Endothelial cell (in vitro differentiated cells): ENCODE results near the gene ARHGAP15. TPM values are rescaled to one million over a fixed set of nuclear protein-coding genes. Genes with fewer than 3 reads are reported as not detected.

Experiments
- DNase-seq: peaks from one replicate; pipeline ENCODE4 v3.0.0; 2021; ENCODE audit warnings: low spot score
- H3K27ac Mint-ChIP-seq: one replicate; pipeline ENCODE4 v1.8.0; 2021; ENCODE audit warnings: mixed read lengths, inconsistent platforms; ENCODE audit not compliant: unreplicated experiment
- H3K27me3 Mint-ChIP-seq: one replicate; pipeline ENCODE4 v1.8.0; 2021; ENCODE audit warnings: mild to moderate bottlenecking, moderate library complexity, mixed read lengths, inconsistent platforms; ENCODE audit not compliant: unreplicated experiment
- H3K36me3 Mint-ChIP-seq: one replicate; pipeline ENCODE4 v1.8.0; 2021; ENCODE audit warnings: mild to moderate bottlenecking, low read depth, mixed read lengths, inconsistent platforms; ENCODE audit not compliant: unreplicated experiment
- H3K4me1 Mint-ChIP-seq: one replicate; pipeline ENCODE4 v1.8.0; 2021; ENCODE audit warnings: mild to moderate bottlenecking, mixed read lengths, inconsistent platforms; ENCODE audit not compliant: unreplicated experiment
- H3K4me3 Mint-ChIP-seq: one replicate; pipeline ENCODE4 v1.8.0; 2021; ENCODE audit warnings: mild to moderate bottlenecking, mixed read lengths, inconsistent platforms; ENCODE audit not compliant: unreplicated experiment
- H3K9me3 Mint-ChIP-seq: one replicate; pipeline ENCODE4 v1.8.0; 2021; ENCODE audit warnings: mixed read lengths, inconsistent platforms; ENCODE audit not compliant: unreplicated experiment
- total RNA-seq: library from RNA; stranded (reverse); fragmentation: NEBNext Ultra II Directional; extraction: Animal tissue kit (Norgen Biotek cat#: 25700); gene quantifications from one replicate; pipeline ENCODE4 v1.2.1, GENCODE V29; 2021; ENCODE audit not compliant: unreplicated experiment
- TF ChIP-seq, protein P1 (sequence below): fragments of 200-600 bp; sonication (generic); IDR thresholded peaks from one replicate; pipeline ENCODE4 v1.5.0; 2021; ENCODE audit warnings: antibody characterized with exemption; ENCODE audit not compliant: unreplicated experiment

The ARHGAP15 gene
- total RNA-seq, 1 donor from 2014 or later = not detected

DNA sequence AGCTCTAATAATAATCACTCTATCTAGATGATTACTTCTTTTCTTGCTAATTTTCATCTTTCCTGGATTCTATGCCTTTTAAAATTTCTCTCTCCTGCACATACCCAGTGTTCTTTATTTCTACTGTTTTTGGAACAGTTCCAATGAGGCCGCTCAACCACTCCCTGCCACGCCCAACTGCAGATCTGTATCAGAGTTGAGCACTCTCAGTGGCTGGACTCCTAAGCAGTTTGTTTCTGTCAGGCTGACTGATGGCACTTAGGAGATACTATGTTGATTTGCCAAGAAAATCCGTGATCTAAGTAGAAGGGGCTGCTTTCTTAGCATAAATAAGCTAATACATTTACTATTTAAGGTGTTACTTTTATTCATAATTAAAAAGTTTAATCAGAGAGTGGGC lies 192.8 kb downstream of the ARHGAP15 start:
- Mint-ChIP-seq H3K36me3 (no peaks in the 10 kb centered on the region), H3K27me3 (no peaks in the 10 kb centered on the region), H3K4me3 (no peak overlapping the region), H3K4me1 (peaks cover 5% of the 10 kb centered on the region), H3K9me3 (no peaks in the 10 kb centered on the region), H3K27ac (no peak overlapping the region)
- DNase-seq = no peak
- TF ChIP-seq, protein P1, sequence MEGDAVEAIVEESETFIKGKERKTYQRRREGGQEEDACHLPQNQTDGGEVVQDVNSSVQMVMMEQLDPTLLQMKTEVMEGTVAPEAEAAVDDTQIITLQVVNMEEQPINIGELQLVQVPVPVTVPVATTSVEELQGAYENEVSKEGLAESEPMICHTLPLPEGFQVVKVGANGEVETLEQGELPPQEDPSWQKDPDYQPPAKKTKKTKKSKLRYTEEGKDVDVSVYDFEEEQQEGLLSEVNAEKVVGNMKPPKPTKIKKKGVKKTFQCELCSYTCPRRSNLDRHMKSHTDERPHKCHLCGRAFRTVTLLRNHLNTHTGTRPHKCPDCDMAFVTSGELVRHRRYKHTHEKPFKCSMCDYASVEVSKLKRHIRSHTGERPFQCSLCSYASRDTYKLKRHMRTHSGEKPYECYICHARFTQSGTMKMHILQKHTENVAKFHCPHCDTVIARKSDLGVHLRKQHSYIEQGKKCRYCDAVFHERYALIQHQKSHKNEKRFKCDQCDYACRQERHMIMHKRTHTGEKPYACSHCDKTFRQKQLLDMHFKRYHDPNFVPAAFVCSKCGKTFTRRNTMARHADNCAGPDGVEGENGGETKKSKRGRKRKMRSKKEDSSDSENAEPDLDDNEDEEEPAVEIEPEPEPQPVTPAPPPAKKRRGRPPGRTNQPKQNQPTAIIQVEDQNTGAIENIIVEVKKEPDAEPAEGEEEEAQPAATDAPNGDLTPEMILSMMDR = no peak

DNA sequence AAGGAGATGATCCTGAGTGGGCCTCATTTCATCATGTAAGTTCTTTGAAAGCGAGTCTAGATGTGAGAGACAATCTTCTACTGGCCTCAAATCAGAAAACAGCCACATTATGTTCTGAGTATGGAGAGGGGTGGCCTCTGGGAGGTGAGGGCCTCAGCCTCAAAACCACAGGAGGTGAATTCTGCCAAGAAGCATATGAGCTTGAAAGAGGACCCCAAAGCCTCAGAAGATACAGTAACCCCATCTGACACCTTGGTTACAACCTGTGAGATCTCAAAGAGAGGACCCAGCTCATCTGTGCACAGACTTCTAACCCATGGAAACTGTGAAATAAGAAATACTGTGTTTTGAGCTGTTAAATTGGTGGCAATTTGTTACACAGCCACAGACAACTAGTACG lies 200.1 kb downstream of the ARHGAP15 start:
- Mint-ChIP-seq H3K9me3 (no peaks in the 10 kb centered on the region), H3K4me1 (peaks cover 13% of the 10 kb centered on the region), H3K27ac (no peak overlapping the region), H3K36me3 (no peaks in the 10 kb centered on the region), H3K4me3 (no peak overlapping the region), H3K27me3 (no peaks in the 10 kb centered on the region)
- TF ChIP-seq, protein P1 = no peak
- no peak for DNase-seq

DNA sequence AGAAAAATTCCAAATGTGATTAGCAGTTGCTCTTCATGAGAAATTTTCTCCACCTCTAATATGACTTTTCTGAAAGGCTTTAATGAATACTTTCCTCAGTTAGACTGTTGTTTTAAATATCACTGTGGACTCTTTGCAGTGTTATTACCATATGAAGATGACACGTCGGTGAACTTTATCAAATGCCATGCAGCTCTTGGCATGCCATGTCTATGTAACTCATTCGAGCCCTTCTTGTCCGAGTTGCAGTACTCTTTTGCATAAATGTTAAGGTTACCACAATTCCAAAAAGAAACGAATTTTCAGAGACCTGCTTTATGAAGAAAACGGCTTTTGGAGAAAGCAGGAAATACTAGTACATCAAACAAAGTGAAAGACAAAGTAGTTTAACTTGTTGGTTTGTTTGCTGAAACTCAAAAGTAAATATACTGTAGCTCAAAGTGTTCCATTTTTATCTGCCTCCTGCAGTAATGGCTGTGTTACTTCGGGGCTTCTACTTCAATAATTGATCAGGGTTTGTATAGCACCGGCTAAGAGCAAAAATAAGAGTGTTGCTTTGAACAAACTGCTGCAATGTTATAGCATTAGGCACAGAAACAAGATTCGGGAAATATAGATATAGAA lies 204.1 kb downstream of the ARHGAP15 start:
- no peaks in the 10 kb centered on the region for H3K36me3 Mint-ChIP-seq
- no peaks in the 10 kb centered on the region for H3K9me3 Mint-ChIP-seq
- H3K4me1 Mint-ChIP-seq = peaks cover 3% of the 10 kb centered on the region
- no peaks in the 10 kb centered on the region for H3K27me3 Mint-ChIP-seq
- TF ChIP-seq, protein P1 = no peak
- H3K4me3 Mint-ChIP-seq = no peak overlapping the region
- no peak for DNase-seq
- no peak overlapping the region for H3K27ac Mint-ChIP-seq

GRCh38 chr2:143333847-143334246 lies 204.6 kb downstream of the ARHGAP15 start:
- no peak for DNase-seq
- Mint-ChIP-seq H3K4me1 (peaks cover 3% of the 10 kb centered on the region), H3K4me3 (no peak overlapping the region), H3K36me3 (no peaks in the 10 kb centered on the region), H3K27ac (no peak overlapping the region), H3K9me3 (no peaks in the 10 kb centered on the region), H3K27me3 (no peaks in the 10 kb centered on the region)
- TF ChIP-seq, protein P1 = no peak

- Mint-ChIP-seq H3K9me3 (no peaks in the 10 kb centered on the region), H3K27ac (no peak overlapping the region), H3K27me3 (no peaks in the 10 kb centered on the region)
These were observed 205.6 kb downstream of the ARHGAP15 start for GRCh38 chr2:143334837-143335236.

More at GRCh38 chr2:143334837-143335236, 205.6 kb downstream of the ARHGAP15 start:
- peaks cover 3% of the 10 kb centered on the region for H3K4me1 Mint-ChIP-seq
- H3K36me3 Mint-ChIP-seq = no peaks in the 10 kb centered on the region
- no peak overlapping the region for H3K4me3 Mint-ChIP-seq
- no peak for DNase-seq
- TF ChIP-seq, protein P1 = no peak
